Left lung (tissue), 10 donors: Measurements from ENCODE around the gene OTOA. TPM values are rescaled to one million over a fixed set of nuclear protein-coding genes. Genes with fewer than 3 reads are reported as not detected.
"Not testable (repeated sequence)": the region's sequence is repeated elsewhere in the genome, so short reads cannot be mapped to it uniquely, and the experiment has no call there.

Source experiments
- ATAC-seq: fragments of 200-7000 bp; cut with Tn5 transposase; one replicate; pipeline ENCODE4 v1.9.1; 2020; ENCODE audit warnings: moderate library complexity
- DNase-seq, 4 donors: peaks; one replicate each; pipeline ENCODE4 v3.0.0-alpha.2; 2013 to 2020
- H3K27ac ChIP-seq, 2 donors: fragments of 200-600 bp; sonication (generic) in 1 of 2; one replicate each; pipeline versions ENCODE4 v1.5.0 to v1.8.0; 2020 to 2021
- H3K27me3 ChIP-seq, 2 donors: fragments of 200-600 bp; sonication (generic) in 1 of 2; one replicate each; pipeline versions ENCODE4 v1.5.0 to v1.8.0; 2020 to 2021
- H3K36me3 ChIP-seq, 2 donors: fragments of 200-600 bp; sonication (generic) in 1 of 2; one replicate each; pipeline versions ENCODE4 v1.5.0 to v1.8.0; 2020 to 2021
- H3K4me1 ChIP-seq, 2 donors: fragments of 200-600 bp; one replicate each; pipeline ENCODE4 v1.8.0; 2021
- H3K4me3 ChIP-seq, 2 donors: fragments of 200-600 bp; sonication (generic) in 1 of 2; one replicate each; pipeline versions ENCODE4 v1.5.0 to v1.8.0; 2020 to 2021; ENCODE audit warnings: mild to moderate bottlenecking in 1 of 2
- H3K9me3 ChIP-seq, 2 donors: fragments of 200-600 bp; sonication (generic) in 1 of 2; one replicate each; pipeline versions ENCODE4 v1.5.0 to v1.8.0; 2020 to 2021
- intact Hi-C, 2 donors: fragments of 100-400 bp; cut with DNase I; formaldehyde crosslinking; loops; one replicate each; pipeline versions ENCODE4 v1.11.2 to v1.14.2; 2022
- polyA plus RNA-seq, 6 donors: library from polyadenylated mRNA; unstranded; fragments of 120-200 nt; gene quantifications; one replicate each; pipeline ENCODE4 v1.2.1, GENCODE V29; 2013; ENCODE audit not compliant: insufficient read length in 6 of 6
- total RNA-seq, 2 donors: library from RNA; stranded (reverse); fragmentation: NEBNext Ultra II Directional; extraction: Animal tissue kit (Norgen Biotek cat#: 25700); gene quantifications; one replicate each; pipeline ENCODE4 v1.2.1, GENCODE V29; 2021
- TF ChIP-seq, protein P1 (sequence below), 2 donors: fragments of 200-600 bp; sonication (generic) in 1 of 2; IDR thresholded peaks; one replicate each; pipeline versions ENCODE4 v1.5.0 to v1.8.0; 2021; ENCODE audit warnings: antibody characterized with exemption in 2 of 2
- donor health status: DM: no; HTN: yes; CAD: no.
- donor health status: DM: no; HTN: no; CAD: no.

Gene OTOA
- total and polyA plus RNA-seq, 8 donors = 0.06 to 1.1 (median 0.10) TPM; not detected in 1

DNA sequence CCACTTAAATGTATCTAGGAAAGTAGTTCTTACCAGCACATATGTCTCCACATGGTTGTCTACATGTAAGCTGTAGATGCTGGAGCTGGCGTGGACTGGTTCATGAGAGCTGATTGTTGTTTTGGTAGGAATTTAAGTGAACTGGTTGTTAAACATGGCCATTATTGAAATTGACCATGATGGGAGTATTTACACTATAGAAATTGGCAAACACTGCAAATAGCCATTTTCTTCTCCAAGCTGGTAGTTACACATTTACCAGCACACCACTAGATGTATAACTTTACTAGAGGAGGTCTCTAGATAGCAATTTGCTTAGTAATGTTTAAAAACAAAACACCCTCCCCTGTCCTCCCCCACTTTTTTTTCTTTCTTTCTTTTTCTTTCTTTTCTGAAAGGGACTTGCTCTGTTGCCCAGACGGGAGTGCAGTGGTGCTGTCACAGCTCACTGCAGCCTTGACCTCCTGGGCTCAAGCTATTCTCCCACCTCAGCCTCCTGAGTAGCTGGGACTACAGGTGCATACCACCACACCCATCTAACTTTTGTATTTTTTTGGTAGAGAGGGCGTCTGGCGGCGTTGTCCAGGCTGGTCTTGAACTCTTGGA lies 35.5 kb upstream of the OTOA start:
- TF ChIP-seq, protein P1, sequence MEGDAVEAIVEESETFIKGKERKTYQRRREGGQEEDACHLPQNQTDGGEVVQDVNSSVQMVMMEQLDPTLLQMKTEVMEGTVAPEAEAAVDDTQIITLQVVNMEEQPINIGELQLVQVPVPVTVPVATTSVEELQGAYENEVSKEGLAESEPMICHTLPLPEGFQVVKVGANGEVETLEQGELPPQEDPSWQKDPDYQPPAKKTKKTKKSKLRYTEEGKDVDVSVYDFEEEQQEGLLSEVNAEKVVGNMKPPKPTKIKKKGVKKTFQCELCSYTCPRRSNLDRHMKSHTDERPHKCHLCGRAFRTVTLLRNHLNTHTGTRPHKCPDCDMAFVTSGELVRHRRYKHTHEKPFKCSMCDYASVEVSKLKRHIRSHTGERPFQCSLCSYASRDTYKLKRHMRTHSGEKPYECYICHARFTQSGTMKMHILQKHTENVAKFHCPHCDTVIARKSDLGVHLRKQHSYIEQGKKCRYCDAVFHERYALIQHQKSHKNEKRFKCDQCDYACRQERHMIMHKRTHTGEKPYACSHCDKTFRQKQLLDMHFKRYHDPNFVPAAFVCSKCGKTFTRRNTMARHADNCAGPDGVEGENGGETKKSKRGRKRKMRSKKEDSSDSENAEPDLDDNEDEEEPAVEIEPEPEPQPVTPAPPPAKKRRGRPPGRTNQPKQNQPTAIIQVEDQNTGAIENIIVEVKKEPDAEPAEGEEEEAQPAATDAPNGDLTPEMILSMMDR (IDR thresholded peaks at IDR 0.05) = no peak
- Histone ChIP-seq H3K9me3 (no peaks in the 10 kb centered on the region), H3K4me3 (no peak overlapping the region), H3K27ac (no peak overlapping the region), H3K4me1 (peaks cover 0 to 49% of the 10 kb centered on the region in 2 donors), H3K27me3 (no peaks in the 10 kb centered on the region), H3K36me3 (peaks cover 0 to 50% of the 10 kb centered on the region in 2 donors)
- intact Hi-C loops = no loop called here
- no peak for ATAC-seq
- no peak for DNase-seq

DNA sequence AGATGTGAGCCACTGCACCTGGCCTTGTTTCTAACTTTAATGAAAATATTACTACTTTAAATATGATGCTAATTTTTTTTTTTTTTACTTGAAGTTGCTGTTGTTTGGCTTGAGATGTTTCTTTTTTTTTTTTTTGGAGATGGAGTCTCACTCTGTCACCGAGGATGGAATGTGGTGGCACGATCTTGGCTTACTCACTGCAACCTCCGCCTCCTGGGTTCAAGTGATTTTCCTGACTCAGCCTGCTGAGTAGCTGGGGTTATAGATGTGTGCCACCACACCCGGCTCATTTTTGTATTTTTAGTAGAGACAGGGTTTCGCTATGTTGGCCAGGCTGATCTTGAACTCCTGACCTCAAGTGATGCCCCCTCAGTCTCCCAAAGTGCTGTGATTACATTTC lies 35.0 kb upstream of the OTOA start:
- ATAC-seq (no peak), DNase-seq (no peak)
- peaks cover 0 to 48% of the 10 kb centered on the region in 2 donors for H3K36me3 ChIP-seq
- no peak overlapping the region for H3K4me3 ChIP-seq
- H3K27ac ChIP-seq = no peak overlapping the region
- H3K9me3 ChIP-seq = no peaks in the 10 kb centered on the region
- no peaks in the 10 kb centered on the region for H3K27me3 ChIP-seq
- peaks cover 0 to 49% of the 10 kb centered on the region in 2 donors for H3K4me1 ChIP-seq
- intact Hi-C loops = no loop called here
- TF ChIP-seq, protein P1 (IDR thresholded peaks at IDR 0.05) = no peak

DNA sequence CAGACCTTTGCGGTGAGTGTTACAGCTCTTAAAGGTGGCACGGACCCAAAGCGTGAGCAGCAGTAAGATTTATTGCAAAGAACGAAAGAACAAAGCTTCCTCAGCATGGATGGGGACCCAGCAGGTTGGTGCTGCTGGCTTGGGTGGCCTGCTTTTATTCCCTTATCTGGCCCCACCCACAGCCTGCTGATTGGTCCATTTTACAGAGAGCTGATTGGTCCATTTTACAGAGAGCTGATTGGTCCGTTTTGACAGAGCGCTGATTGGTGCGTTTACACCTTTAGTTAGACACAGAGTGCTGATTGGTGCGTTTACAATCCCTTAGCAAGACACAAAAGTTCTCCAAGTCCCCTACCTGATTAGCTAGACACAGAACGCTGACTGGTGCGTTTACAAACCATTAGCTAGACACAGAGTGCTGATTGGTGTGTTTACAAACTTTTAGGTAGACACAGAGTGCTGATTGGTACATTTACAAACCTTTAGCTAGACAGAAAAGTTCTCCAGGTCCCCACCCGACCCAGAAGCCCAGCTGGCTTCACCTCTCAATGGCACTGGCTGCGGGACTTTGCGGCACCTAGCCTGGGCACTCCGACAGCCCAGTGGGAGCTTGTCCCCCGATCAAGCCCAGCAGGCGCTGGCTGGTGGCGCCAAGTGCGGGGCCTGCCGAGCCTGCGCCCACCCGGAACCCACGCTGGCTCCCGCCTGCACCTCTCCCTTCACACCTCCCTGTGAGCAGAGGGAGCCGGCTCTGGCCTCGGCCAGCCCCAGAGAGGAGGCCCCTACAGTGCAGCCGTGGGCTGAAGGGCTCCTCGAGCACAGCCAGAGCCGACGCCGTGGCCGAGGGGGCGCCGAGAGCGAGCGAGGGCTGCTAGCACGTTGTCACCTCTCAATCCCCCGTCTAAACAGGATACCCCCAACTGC lies 33.9 kb upstream of the OTOA start:
- H3K9me3 ChIP-seq, H3K27me3 ChIP-seq, H3K4me3 ChIP-seq, H3K27ac ChIP-seq, ATAC-seq: not testable (repeated sequence)
- intact Hi-C loops = loop anchor here in 1 of 2 donors (5.0 kb wide), 1 partner anchor 38 kb away; no protein-coding TSS in a partner anchor
- Histone ChIP-seq H3K4me1 (peaks cover 0 to 49% of the 10 kb centered on the region in 2 donors), H3K36me3 (peaks cover 0 to 51% of the 10 kb centered on the region in 2 donors)
- DNase-seq = peak in 1 of 4 donors; percentile 71

DNA sequence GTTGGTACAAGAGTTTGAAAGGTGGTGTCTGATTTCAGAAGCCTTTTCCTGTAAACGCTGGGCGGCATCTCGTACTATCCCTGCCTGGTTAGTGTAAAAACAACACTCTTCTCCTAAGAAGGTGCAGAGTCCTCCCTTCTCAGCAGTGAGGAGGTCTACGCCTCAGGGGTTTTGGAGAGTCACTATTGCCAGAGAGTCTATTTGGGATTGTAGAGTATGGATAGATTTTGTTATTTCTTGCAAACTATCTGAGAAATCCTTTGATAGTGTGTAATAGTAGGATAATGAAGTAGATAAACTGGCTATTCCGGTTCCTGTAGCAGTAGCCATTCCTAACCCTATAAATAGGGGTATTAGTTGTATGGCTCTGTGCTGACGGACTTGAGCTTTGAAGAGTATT lies 32.9 kb upstream of the OTOA start:
- not testable (repeated sequence) for H3K9me3 ChIP-seq, DNase-seq, ATAC-seq, H3K27me3 ChIP-seq, H3K4me3 ChIP-seq
- Histone ChIP-seq H3K27ac (peak overlapping the region in 1 of 2 donors; percentile 33), H3K4me1 (peaks cover 0 to 41% of the 10 kb centered on the region in 2 donors), H3K36me3 (peaks cover 0 to 49% of the 10 kb centered on the region in 2 donors)
- intact Hi-C loops = loop anchor here in 1 of 2 donors (5.0 kb wide), 1 partner anchor 39 kb away; no protein-coding TSS in a partner anchor

DNA sequence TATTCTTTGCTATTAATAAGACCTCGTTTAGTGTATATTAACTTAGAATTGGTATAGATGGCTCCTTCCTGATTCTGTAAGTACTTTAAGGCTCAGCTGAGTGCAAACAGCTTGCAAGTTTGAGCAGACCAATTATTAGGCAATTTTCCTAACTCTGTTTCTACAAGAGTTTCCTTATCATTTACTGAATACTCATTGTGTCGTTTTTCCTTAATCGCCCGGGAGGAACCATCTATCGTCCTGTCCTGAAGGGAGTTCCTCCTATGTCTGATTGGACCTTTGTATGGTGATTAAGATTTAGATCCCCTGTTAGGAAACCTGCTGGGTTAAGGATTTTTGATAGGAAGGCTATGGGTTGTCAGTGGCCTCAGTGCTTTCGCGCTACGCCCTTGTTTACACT lies 32.4 kb upstream of the OTOA start:
- H3K9me3 ChIP-seq, H3K4me3 ChIP-seq, H3K27me3 ChIP-seq, ATAC-seq, DNase-seq: not testable (repeated sequence)
- intact Hi-C loops = loop anchor here in 1 of 2 donors (5.0 kb wide), 1 partner anchor 39 kb away; no protein-coding TSS in a partner anchor
- peaks cover 0 to 48% of the 10 kb centered on the region in 2 donors for H3K36me3 ChIP-seq
- peaks cover 0 to 36% of the 10 kb centered on the region in 2 donors for H3K4me1 ChIP-seq
- peak overlapping the region in 1 of 2 donors; percentile 45 for H3K27ac ChIP-seq

DNA sequence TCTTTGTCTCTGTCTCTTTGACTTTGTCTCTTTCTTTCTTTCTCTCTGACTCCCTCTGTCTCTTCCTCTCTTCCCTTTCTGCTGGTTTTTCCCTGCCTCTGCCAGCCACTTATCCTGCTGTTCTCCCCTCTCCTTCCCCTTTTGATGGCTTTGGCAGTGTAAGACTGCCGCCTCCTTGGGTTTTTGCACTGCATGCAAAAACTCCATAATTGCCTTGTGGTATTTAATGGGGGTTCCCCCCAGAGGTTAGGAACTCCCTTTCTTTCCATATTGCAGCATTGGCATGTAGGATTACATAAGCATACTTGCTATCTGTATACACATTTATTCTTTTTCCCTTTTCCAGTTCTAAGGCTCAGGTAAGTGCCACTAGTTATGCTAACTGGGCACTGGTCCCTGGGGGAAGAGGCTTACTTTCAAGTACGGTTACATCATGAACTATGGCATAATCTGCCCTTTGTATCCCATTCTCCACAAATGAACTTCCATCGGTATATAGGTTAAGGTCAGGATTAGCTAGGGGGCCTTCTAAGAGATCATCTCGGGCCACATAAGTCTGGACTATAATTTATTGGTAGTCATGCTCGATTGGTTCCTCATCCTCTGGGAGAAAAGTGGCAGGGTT lies 31.7 kb upstream of the OTOA start:
- H3K36me3 ChIP-seq = peaks cover 0 to 51% of the 10 kb centered on the region in 2 donors
- not testable (repeated sequence) for ATAC-seq, H3K27me3 ChIP-seq, H3K4me3 ChIP-seq, DNase-seq, H3K9me3 ChIP-seq
- intact Hi-C loops = loop anchor here in 1 of 2 donors (5.0 kb wide), 1 partner anchor 40 kb away; no protein-coding TSS in a partner anchor
- H3K27ac ChIP-seq = peak overlapping the region in 1 of 2 donors; percentile 45
- peaks cover 0 to 29% of the 10 kb centered on the region in 2 donors for H3K4me1 ChIP-seq
